Hematopoietic multipotent progenitor cell treated with erythropoietin and hydrocortisone succinate and interleukin-3 and kit ligand, for 6 days (in vitro differentiated cells): Measurements from ENCODE around the gene SYNCRIP.
A peak's percentile ranks its signal among the peaks of the same experiment; 100 is the strongest.
"Not testable (repeated sequence)": the region's sequence is repeated elsewhere in the genome, so short reads cannot be mapped to it uniquely, and the experiment has no call there.

Experiments
- DNase-seq: peaks from one replicate; pipeline ENCODE4 v3.0.0-alpha.2; 2015

Gene SYNCRIP

DNA sequence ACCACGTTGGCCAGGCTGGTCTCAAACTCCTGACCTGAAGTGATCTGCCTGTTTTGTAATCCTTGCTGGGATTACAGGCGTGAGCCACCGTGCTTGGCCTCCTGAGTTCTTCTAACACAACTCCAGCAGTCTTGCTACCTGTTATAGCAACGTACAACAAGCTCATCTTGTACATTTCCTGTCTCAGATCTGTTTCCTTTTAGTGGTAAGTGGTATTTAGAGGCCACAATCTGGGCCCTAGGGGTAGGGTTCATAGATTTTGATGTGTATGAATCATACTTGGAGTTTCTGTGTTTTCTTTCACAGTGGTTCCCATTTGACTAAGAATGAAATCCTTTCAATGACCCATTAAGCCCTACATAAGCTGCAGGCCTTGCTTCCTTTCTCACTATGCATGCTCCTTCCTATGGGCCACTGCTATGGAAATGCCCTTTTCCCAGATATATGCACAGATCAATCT, 27.1 kb upstream of the SYNCRIP start:
- no peak for DNase-seq

DNA sequence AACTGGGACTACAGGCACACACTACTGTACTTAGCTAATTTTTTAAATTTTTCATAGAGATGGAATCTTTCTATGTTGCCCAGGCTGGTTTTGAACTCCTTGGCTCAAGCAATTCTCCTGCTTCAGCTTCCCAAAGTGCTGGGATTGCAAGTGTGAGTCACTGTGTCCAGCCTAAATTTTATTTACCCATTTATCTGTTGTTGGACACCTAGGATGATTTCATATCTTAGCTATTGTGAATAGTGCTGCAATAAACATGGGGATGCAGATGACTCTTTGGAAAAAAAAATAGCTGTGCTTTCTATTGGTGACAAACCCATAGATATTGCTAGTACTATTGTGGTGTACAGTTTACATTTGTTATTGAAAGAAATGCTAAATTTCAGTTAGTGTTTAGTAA, 19.6 kb upstream of the SYNCRIP start:
- DNase-seq, result no peak

DNA sequence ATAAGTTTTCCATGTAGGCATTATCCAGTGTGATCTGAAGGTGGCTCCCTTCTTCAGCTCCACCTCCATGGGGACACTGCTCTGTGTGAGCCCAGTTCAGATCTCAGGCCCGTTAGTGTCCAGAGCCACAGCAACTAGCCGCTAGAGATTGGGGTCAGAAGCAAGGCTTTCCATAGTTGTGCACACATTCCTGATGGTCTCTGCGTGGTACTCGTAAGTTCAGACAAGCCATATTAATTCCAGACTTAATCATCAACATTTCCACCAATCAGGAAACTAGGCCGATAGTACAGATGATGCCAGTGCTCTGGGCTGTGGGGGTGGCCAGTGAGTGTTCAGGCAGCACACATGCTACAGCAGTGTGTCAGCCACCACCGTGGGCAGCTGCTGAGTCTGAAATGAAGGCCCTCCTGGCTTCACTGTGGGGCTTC, 17.5 kb upstream of the SYNCRIP start:
- no peak for DNase-seq

DNA sequence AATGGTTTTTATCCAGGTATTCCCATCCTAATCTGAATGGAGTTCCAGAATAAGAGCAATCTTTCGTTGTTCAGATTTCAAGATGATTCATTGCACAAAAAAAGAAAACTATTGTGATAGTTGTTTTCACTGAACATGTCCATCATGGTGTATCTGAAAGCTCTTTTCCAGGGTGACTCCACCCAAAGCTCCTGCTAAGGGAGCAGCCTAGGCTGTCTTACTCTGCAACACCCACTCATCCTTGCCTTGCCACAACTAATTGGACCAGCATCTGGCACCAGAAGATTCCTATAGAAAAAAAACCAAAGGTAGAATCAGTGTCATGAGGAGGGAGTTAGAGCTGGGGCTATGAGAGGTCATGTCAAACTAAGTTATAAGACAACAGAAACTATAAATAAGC, 7.9 kb upstream of the SYNCRIP start:
- no peak for DNase-seq

DNA sequence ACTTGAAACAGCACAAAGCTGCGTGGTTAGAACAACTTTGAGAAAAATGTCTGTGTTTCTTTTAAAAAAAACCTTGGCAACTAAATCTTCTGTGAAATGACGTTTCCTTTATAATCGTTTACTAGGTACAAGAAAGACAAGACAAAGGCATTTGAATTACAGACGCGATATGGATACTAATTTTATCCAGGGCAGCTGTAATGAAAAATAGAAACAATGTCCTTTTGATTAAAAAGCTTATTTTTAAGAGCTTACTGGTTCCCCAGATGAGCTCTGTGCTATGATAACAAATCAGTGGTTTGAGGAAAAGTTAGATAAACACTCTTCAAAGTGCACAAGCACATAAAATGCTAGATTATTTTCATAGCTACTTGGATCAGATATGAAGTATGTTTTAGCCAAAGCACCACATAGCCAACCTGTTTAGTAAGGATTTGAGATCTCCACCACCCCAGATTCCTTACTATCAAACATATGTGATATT, 1.6 kb upstream of the SYNCRIP start:
- DNase-seq, result peak; percentile 45

DNA sequence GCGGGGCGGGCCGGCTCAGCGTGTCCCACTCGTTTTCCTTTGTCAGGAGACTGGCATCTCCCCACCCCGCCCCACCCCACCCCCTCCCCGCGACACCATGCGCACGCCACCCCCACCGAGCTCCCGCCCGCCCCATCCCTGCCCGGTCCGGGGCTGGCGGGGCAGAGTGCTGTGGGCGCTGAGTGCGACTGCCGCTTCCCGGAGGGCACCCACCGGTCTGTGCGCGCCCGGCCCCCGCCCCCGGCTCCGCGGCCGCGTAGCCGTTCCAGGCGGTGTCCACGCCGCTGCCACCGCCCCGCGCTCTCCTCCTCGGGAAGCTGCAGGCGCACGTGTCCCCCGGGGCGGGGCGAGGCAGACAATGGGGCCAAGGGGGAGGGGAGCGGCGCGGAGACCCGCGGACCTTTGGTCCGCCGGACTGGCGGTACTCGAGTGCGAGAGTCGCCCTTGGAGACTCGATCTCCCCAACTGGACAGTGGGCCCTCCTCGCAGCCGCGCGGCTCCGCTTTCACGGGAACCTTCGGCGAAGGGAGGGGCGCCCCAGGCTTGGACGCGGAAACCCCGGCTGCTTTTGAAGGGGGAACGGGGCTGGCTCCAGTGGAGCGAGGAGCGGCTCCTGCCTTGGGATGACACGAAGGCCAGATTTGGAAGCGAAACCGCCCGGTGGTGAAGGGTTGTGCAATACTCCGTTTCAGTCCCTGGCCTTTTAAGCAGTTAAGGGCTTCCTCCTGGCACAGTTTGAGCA, 1.0 kb upstream of the SYNCRIP start:
- peak; percentile 88 for DNase-seq

DNA sequence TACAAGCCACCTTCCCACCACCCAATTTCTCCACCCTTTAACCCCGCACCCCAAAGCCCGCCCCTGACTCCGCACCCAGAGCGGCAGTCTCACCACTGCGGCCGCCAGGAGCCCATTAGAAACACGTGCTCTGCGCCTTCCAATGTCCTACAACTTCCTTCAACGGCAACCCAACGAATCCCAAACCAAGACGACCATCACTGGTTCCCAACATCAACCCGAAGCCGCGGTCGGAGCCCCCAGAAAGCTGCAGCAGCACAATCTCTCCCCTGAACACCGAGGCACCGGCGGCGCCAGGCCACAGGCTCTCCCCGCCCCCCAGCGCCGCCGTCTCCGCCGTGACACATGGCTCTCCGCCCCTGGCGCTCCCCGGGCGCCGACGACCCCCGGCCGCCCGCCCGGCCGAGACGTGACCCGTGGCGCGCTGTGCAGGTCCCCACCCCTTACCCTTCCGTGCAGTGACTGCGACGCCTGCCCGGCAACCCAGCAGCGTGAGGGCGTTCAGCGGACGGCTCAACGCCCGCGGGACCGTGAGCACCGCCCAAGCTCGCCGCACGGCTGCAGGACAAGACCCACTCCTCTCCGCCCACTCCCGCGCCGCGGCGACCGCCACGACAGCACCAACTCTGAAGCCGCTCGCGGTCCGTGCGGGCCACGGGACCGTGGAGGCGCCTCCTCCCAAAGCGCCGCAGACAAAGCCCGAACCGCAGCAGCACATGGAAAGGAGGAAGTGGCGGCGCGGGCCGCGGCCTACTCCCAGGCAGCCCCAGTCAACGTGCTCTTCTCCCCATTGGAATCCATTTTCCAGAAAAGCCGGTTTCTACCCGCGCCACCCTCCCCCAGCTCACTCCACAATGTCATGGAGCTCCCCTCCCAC, 551 bp downstream of the SYNCRIP start:
- DNase-seq, result peak; percentile 78

DNA sequence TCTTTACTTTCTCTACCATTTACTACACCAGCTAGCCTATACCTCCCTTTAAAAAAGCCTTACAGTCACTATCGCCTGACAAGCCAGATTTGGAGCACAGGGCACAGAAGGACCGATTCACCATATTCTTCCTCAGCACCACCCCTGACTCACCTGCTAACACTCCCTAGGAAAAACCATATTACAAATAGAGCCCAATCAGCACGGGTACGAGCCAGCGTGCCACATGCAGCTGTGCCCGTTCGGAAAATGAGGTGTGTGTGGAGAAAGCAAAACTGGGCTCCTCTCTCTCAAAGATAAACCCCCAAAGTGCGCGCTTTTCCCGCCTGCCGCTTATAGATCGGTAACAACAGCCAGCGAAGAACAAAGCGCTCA, 1.2 kb downstream of the SYNCRIP start:
- DNase-seq, result no peak

DNA sequence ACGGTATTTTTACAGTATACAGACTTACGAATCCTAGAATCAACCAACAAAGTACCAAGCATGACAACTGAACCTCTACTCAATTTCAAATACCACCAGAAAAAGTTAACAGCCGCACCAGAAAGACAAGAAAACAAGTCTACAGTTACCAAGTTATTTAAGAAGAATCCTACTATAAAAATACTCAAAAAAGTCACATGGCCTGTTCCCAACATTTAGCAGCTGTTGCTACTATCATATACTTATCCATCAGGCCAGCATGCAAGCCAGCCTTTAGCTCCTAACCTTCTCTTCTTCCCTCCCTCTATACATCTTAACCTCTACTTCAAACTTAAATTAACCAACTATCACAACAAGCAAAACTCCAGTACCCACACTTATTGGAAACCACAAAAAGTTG, 1.9 kb downstream of the SYNCRIP start:
- peak; percentile 40 for DNase-seq

DNA sequence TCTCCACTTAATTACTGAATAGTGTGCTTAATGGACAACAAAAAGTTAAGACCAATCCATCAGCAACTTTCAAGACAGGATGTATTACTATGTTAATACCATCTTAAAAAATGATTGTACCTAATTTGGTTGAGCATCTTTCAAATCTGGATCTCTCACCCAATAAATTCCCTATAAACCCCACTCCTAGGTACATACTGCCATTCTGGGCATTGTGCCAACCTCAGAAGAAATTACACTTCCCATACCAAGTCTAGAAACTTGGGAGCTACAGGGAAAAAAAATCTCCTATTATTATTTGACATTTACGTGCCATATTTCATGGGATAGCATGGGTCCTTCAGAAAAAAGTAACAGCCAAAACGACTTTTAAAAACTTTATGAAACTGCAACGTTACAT, 5.1 kb downstream of the SYNCRIP start:
- peak; percentile 30 for DNase-seq

DNA sequence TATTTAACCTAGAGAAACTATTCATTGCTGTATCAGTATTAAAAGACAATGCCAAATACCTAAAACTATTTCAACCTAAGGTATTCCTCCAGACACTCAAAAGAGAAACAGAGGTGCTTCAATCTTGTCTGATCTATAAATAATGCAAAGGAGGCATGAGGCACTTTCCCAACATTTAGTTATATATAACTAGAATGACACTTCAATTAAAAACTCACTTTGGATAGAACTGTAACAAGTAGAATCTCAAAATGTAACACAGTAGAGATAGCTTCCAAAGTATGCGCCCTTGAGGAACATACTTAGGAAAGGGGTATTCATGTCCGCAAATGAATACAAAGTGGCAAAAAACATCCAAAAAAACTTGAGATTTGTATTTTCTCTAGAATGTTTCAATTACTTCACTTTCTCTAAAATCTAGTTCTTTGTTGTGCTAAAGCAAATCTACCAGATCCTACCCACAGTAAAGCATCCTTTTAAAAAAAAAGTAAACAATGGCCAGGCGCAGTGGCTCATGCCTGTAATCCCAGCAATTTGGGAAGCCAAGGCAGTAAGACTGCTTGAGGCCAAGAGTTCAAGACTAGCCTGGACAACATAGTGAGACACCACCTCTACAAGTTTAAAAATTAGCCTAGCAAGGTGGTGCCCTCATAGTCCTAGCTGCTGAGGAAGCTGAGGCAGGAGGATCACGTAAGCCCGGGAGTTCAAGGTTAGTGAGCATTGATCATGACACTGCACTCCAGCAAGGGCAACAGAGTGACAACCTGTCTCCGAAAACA, 10.3 kb downstream of the SYNCRIP start:
- DNase-seq, result no peak

DNA sequence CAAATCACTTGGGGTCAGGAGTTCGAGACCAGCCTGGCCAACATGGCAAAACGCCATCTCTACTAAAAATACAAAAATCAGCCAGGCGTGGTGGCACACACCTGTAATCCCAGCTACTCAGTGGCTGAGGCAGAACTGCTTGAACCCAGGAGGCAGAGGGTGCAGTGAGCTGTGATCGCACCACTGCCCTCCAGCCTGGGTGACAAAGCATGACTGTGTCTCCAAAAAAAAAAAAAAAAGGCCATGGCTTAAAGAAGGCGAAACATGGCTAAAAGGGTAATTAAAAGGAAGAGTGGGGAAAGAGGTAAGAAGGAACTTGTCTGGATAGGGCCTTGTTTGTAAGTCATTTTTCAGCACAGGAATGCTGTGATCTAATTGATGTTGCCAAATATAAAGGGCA, 11.6 kb downstream of the SYNCRIP start:
- not testable (repeated sequence) for DNase-seq

DNA sequence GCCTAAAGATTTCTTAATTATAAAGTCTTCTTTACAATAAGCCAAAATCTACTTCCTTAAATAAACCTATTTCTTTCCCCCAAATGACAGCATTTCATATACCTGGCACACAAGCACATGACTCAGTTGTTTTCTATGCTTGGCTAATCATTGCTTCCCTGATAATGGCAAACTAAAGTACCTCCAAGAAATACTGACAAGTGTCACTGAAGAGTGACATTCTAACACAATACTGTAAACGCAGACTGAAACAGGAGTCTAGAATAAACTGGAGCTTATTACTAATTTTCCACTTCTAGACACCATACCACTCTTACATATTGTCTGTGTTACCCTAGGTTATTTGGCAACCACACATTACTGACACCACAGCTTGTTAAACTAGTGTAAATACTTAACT, 14.3 kb downstream of the SYNCRIP start:
- no peak for DNase-seq

DNA sequence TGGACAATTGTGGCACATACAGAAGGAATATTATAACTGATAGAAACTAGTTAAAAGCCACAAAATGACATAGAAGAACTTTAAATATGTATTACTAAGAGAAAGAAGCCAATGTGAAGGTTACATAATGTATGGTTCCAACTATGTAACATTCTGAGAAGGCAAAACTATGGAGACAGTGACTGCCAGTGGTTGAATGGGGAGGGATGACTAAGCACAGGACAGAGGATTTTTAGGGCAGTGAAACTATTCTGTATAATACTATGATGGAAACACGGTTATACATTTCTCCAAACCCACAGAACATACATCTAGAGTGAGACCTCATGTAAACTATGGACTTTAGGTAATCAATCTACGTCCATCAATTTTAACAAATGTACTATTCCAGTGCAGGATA, 22.4 kb downstream of the SYNCRIP start:
- no peak for DNase-seq

DNA sequence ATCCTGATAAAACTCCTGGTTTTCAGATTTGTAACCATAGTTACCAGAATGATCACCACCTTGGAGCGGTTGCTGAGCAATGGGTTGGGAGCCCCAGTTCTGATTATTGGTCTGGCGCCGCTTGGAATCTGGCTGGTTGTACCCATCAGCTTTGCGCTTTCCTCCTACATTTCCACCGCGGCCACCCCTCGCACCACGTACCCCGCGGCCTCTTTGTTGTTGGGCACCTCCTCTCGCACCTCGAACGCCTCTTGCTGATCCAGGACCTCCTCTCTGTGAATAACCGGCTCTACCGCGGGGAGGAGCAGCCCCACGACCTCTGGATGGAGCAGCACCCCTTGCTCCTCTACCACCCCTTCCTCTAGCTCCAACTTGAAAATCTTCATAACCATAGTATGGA, 27.9 kb downstream of the SYNCRIP start:
- no peak for DNase-seq

DNA sequence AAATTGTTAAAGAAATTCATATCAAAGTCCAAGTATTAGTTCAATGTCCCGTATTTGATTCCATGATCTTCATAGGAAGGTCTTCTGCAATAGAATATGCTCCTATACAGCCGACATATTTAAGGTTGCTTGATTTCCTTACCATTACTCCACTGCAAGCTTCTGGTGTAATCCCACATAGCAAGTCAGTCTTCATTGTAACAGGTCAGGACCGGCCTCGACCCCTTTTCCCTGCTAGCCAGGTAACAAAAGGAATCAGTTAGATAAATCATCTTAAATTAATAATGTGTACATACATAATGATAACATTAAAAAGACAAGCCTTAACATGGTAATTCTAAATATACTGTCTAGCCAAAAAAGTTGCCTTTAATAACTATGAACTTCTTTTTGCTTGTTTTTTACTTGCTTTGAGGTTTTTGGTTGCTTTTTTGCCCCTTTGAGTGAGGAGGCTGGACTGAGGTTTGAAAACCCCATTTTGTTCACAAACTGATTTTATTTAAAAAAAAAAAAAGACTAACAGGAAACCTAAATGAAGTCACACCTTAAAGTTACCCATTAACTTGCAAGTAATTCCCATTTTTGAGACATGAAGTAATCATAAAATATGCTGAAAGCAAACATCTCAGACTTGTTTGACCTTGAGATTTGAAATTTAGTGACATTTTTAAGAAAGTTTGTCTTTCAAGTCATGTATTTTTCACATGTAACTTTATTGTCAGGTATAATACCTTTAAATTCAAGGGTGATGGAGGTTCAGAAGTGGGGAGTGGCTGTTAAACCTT, 29.8 kb downstream of the SYNCRIP start:
- no peak for DNase-seq

DNA sequence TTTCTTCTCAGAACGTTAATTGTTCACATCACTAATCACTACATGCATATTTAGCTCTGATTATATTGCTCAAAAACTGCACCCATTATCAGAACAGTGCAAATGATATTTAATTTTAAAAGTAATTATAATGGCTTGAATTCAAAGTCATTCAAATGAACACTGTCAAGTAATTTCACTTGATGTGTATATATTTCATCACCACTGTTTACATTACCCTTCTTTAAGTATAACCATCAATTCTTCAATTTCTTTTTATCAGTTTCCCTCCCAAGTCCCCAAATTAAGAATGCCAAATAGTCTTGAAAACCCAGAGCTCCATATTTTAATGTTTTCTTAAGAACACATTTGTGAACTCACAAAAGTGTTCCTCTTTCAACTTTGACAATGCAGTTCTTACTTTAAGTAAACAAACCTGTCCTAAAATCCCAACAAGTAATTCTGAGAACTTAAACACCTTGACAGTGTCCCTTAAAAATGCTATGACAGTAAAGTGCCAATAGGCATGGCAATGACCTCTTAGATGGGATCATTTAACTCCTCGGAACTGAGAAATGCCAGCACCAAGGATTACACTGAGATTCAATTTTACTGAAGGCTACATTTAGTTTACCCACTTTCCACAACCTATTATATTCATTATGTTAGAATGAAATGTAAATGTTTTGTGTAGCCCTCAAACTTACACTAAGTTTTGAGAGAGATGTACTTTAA, 32.3 kb downstream of the SYNCRIP start:
- DNase-seq, result no peak

DNA sequence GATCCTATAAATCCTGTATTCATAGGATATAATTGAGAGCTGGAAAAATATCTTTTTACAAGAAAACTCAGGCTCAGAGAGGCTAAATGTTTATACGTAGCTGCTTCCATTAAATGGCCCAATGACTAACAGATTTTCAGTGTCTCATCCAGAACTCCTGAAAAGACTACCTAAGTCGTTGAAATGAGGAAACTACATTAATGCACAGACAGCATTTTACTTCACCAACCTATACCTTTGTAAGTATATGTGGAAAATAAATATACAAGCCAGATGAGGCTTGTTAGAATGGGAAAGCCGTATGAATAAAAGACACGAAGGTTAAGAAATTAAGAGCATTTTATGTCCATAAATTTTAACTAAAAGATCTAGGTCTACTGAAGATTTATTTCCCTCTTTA, 40.6 kb downstream of the SYNCRIP start:
- DNase-seq, result no peak

DNA sequence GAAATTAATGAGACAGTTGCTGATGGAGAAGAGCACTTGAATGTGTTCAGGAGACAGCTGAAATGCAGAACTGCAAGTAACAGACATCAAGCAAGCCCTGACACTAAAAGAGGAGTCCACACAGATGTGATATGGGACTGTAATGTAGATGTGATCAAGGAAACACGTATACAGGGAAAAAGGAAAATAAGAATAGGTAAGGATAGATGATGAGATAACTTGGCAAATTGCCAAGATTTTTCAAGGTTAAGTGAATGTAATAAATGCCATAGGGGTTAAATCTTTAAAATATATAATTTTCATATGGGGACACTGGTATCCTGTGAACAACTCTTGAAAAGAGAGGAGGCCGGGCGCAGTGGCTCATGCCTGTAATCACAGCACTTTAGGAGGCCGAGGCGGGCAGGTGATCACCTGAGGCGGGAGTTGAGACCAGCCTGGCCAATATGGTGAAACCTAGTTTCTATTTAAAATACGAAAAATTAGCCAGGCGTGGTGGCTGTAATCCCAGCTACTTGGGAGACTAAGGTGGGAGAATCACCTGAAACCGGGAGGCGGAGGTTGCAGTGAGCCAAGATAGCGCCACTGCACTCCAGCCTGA, 41.9 kb downstream of the SYNCRIP start:
- DNase-seq, result no peak

DNA sequence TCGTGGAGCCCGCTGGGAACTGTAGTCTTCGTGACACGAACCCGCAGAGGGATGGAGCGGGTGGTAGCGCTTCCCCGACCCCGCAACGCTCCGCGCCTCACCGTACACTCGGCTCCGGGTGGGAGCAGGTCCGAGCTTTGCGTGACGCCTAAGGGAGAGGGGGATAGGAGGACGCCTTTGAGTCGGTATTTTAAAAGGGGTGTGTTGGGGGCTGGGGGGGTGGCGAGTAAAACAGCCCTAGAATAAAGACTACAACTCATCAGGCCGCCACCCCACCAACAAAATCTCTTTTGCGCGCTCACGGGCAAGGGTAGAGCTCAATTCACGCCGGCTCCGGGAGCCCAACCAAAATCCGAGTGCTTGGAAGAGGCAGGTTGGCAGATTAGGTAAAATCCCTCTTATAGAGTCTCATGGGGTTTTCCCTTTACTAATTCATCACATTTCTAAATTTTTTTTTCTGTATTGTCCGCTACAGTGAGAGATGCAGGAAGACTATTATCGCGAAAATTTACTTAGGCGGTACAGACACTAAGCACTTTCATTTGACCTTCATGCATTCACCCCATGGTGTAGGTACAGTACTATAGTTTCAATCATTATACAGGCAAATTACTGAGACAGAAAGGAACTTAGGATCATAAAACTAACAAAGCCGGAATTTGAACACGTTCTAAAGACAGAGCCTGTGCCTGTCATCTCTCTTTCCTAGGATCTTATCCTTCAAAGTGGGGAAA, 48.3 kb downstream of the SYNCRIP start:
- DNase-seq, result peak; percentile 43
